Measurements from ENCODE around the gene SPHK1. TPM values are rescaled to one million over a fixed set of nuclear protein-coding genes. Genes with fewer than 3 reads are reported as not detected.
A peak's percentile ranks its signal among the peaks of the same experiment; 100 is the strongest.

SPHK1 gene
- total and polyA plus RNA-seq, 2 donors (not counting 3 experiments of a cell fraction or from before 2014, with no cell fraction given), result 85.6 to 97.4 TPM

DNA sequence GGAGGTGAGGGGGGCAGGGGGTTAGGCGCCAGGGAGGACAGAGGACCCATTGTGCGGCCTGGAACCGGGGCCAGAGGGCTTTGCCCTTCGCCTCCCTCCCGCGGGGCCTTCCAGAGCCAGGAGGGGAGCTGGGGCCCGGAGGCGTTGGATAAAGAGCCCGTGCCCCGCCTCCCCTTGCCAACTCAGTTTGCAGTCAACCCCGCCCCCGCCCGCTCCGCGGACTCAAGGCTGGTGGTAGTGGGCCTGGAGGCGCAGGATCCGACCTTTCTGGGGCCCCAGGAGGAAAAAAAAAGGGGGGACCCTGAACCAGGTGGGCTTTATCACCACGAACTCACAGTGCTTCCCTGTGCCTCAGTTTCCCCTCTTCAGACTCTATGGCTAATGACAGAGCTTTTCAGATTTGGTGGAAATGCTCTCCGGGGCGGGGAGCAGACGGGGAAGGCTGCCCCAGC lies 2.0 kb upstream of the SPHK1 start:
- peaks cover 26% of the 10 kb centered on the region for H3K4me1 ChIP-seq (ENCODE audit: control insufficient read depth, extremely low read depth, insufficient read depth, low read length)
- H4K20me1 ChIP-seq (replicated peaks; ENCODE audit: control insufficient read depth, extremely low read depth, insufficient read depth, low read length), result no peaks in the 10 kb centered on the region
- peak overlapping the region; percentile 54 to 82 (median 65) for H3K4me3 ChIP-seq (replicated peaks in 1 of 3; ENCODE audit: insufficient read depth in 1 of 3, low read depth in 1 of 3, low read length in 3 of 3)
- no peaks in the 10 kb centered on the region for H3K9me3 ChIP-seq (replicated peaks; ENCODE audit: control insufficient read depth, insufficient read depth, low read length)
- dilution Hi-C loops (cut with MboI; ENCODE audit: extremely low pct_ligation_motif_present, low sequenced_read_pairs), result no loop called here
- peak overlapping the region; percentile 97 for H3K9ac ChIP-seq (replicated peaks; ENCODE audit: extremely low read depth, insufficient read depth, low read length)
- peak overlapping the region; percentile 97 for H3K27ac ChIP-seq (ENCODE audit: insufficient read depth, low read depth, low read length)
- BruUV-seq (replicated peaks), result TSS peak; percentile 5
- POLR2A ChIA-PET, result interaction anchor here (0.7 to 1.7 kb wide), 4 partner anchors 12 to 45 kb away, joined by 3 to 11 read pairs (median 4); partner anchors contain the start of gene PRPSAP1
- TF ChIP-seq EZH2 (IDR thresholded peaks at IDR 0.05; ENCODE audit: borderline replicate concordance, low read depth, low read length, severe bottlenecking) (no peak), FOS (IDR thresholded peaks at IDR 0.05; ENCODE audit: borderline replicate concordance, insufficient read depth, low read length) (no peak), POLR2A (IDR thresholded peaks at IDR 0.05; ENCODE audit: low read depth, low read length) (no peak), JUN (IDR thresholded peaks at IDR 0.05; ENCODE audit: borderline replicate concordance, insufficient read depth, insufficient read length, low read depth) (no peak), MYC (IDR thresholded peaks at IDR 0.05; ENCODE audit: low read depth, low read length) (no peak), POLR2AphosphoS5 (IDR thresholded peaks at IDR 0.05; ENCODE audit: insufficient read depth, low read depth, low read length) (no peak), CTCF (IDR thresholded peaks at IDR 0.05; ENCODE audit: extremely low read depth in 1 of 2, insufficient read depth in 1 of 2, low read depth in 1 of 2, low read length in 2 of 2) (no peak), GATA2 (IDR thresholded peaks at IDR 0.05; ENCODE audit: insufficient read depth, insufficient read length, low read depth, low read length) (no peak), MAX (IDR thresholded peaks at IDR 0.05; ENCODE audit: insufficient read depth, insufficient read length) (no peak)
- FAIRE-seq (no peak), DNase-seq (ENCODE audit: low read depth, low spot score) (peak; percentile 29)
- intact Hi-C loops (cut with micrococcal nuclease), result no loop called here
- CTCF ChIA-PET, result interaction anchor here (0.5 to 8.1 kb wide), 7 partner anchors 12 to 518 kb away, joined by 3 to 106 read pairs (median 9); partner anchors contain the start of gene PRPSAP1
- H3K4me2 ChIP-seq (ENCODE audit: insufficient read depth, low read length), result peak overlapping the region; percentile 67
- H3K79me2 ChIP-seq (ENCODE audit: control insufficient read depth, insufficient read depth, low read length), result peaks cover 29% of the 10 kb centered on the region
- peak overlapping the region; percentile 39 for H2AFZ ChIP-seq (ENCODE audit: low read depth, low read length)
- no peaks in the 10 kb centered on the region for H3K27me3 ChIP-seq (ENCODE audit: control insufficient read depth in 2 of 2, insufficient read depth in 2 of 2, low read length in 2 of 2)
- H3K9me1 ChIP-seq (replicated peaks; ENCODE audit: control insufficient read depth, extremely low read depth, insufficient read depth, low read length), result no peaks in the 10 kb centered on the region
- H3K36me3 ChIP-seq (ENCODE audit: control insufficient read depth in 2 of 2, extremely low read depth in 1 of 2, insufficient read depth in 2 of 2, low read length in 2 of 2), result no peaks in the 10 kb centered on the region

Data from endothelial cell of umbilical vein (primary cell).